Neural cell (in vitro differentiated cells): ENCODE data around the gene ATF6B. TPM values are rescaled to one million over a fixed set of nuclear protein-coding genes. Genes with fewer than 3 reads are reported as not detected.

Experiments
- H2AFZ ChIP-seq: fragments of 200-600, 300-800 bp; sonication (generic), shearing (Covaris generic); 2 replicates; pipeline ENCODE4 v1.6.0; 2014; ENCODE audit warnings: low read depth, mild to moderate bottlenecking, antibody characterized with exemption, low read length, moderate library complexity
- H3F3A ChIP-seq: fragments of 200-600 bp; shearing (Covaris generic); 2 replicates; pipeline ENCODE4 v1.6.1; 2016; ENCODE audit warnings: mild to moderate bottlenecking, moderate library complexity, mixed read lengths, antibody characterized with exemption, low read length; ENCODE audit not compliant: insufficient read depth, poor library complexity, severe bottlenecking
- H3K27ac ChIP-seq: fragments of 200-600, 300-800 bp; sonication (generic), shearing (Covaris generic); 2 replicates; pipeline ENCODE4 v1.5.1; 2014; ENCODE audit warnings: mild to moderate bottlenecking, low read length, moderate library complexity
- H3K27me3 ChIP-seq: fragments of 300-800, 200-600 bp; sonication (generic), shearing (Covaris generic); 2 replicates; pipeline ENCODE4 v1.6.0; 2014; ENCODE audit warnings: mild to moderate bottlenecking, low read depth, low read length, moderate library complexity; ENCODE audit not compliant: insufficient read depth
- H3K36me3 ChIP-seq: fragments of 300-800, 200-600 bp; sonication (generic), shearing (Covaris generic); 2 replicates; pipeline ENCODE4 v1.5.1; 2014; ENCODE audit warnings: mild to moderate bottlenecking, antibody characterized with exemption, low read length, moderate library complexity; ENCODE audit not compliant: insufficient read depth
- H3K4me2 ChIP-seq: fragments of 300-800, 200-600 bp; sonication (generic), shearing (Covaris generic); 2 replicates; pipeline ENCODE4 v1.6.0; 2014; ENCODE audit warnings: mild to moderate bottlenecking, low read length
- H3K4me3 ChIP-seq: fragments of 300-800, 200-600 bp; sonication (generic), shearing (Covaris generic); 2 replicates; pipeline ENCODE4 v1.5.1; 2014; ENCODE audit warnings: mild to moderate bottlenecking, low read length, moderate library complexity
- H3K79me2 ChIP-seq: fragments of 200-600 bp; shearing (Covaris generic); replicated peaks from 2 replicates; pipeline ENCODE4 v1.6.0; 2014; ENCODE audit warnings: mild to moderate bottlenecking, low read length, moderate library complexity; ENCODE audit not compliant: insufficient read depth
- H3K9ac ChIP-seq: fragments of 300-800, 200-600 bp; sonication (generic), shearing (Covaris generic); 2 replicates; pipeline ENCODE4 v1.6.1; 2016; ENCODE audit warnings: mild to moderate bottlenecking, low read length, mixed read lengths
- H3K9me2 ChIP-seq: fragments of 200-600 bp; shearing (Covaris generic); 2 replicates; pipeline ENCODE4 v1.6.1; 2016; ENCODE audit warnings: mild to moderate bottlenecking, low read length, mixed read lengths; ENCODE audit not compliant: insufficient read depth
- H3K9me3 ChIP-seq: fragments of 200-600, 300-800 bp; sonication (generic), shearing (Covaris generic); 2 replicates; pipeline ENCODE4 v1.6.1; 2016; ENCODE audit warnings: mild to moderate bottlenecking, mixed run types, low read length, moderate library complexity, mixed read lengths
- H4K20me1 ChIP-seq: fragments of 200-600 bp; shearing (Covaris generic); 2 replicates; pipeline ENCODE4 v1.6.1; 2016; ENCODE audit warnings: mild to moderate bottlenecking, mixed run types; ENCODE audit not compliant: insufficient read depth
- EP300 ChIP-seq: fragments of 450-650 bp; conservative IDR thresholded peaks from 2 replicates; pipeline ENCODE4 v1.6.1; 2014; ENCODE audit warnings: antibody characterized with exemption, mild to moderate bottlenecking, moderate library complexity; ENCODE audit not compliant: poor library complexity, severe bottlenecking
- EZH2 ChIP-seq: fragments of 200-600, 300-800 bp; shearing (Covaris generic), sonication (generic); IDR thresholded peaks from 2 replicates; pipeline ENCODE4 v1.6.1; 2014; ENCODE audit warnings: antibody characterized with exemption, low read length, borderline replicate concordance, mild to moderate bottlenecking; ENCODE audit not compliant: insufficient read depth, poor library complexity, severe bottlenecking
- MXI1 ChIP-seq: fragments of 450-650 bp; conservative IDR thresholded peaks from 2 replicates; pipeline ENCODE4 v1.6.1; 2014; ENCODE audit warnings: antibody characterized with exemption, mild to moderate bottlenecking; ENCODE audit not compliant: poor library complexity, severe bottlenecking
- POLR2AphosphoS5 ChIP-seq: IDR thresholded peaks from 2 replicates; pipeline ENCODE4 v1.6.1; 2012
- RAD21 ChIP-seq: fragments of 450-650 bp; conservative IDR thresholded peaks from 2 replicates; pipeline ENCODE4 v1.6.1; 2014; ENCODE audit warnings: antibody characterized with exemption, mild to moderate bottlenecking, moderate library complexity
- SMC3 ChIP-seq: fragments of 450-650 bp; conservative IDR thresholded peaks from 2 replicates; pipeline ENCODE4 v1.6.1; 2014; ENCODE audit warnings: antibody characterized with exemption, mild to moderate bottlenecking, moderate library complexity; ENCODE audit not compliant: poor library complexity
- TAF1 ChIP-seq: IDR thresholded peaks from 2 replicates; pipeline ENCODE4 v1.6.1; 2012; ENCODE audit warnings: low read depth
- polyA plus RNA-seq: library from polyadenylated mRNA; depleted of rRNA; stranded (reverse); fragments of >200 nt; gene quantifications from 2 replicates; pipeline ENCODE4 v1.2.3, GENCODE V29; 2014
- TF ChIP-seq, protein P1 (sequence below): IDR thresholded peaks from 2 replicates; pipeline ENCODE4 v1.6.1; 2012; ENCODE audit warnings: borderline replicate concordance
- TF ChIP-seq, protein P2 (sequence below): fragments of 450-650 bp; IDR thresholded peaks from 2 replicates; pipeline ENCODE4 v1.5.1; 2014; ENCODE audit warnings: antibody characterized with exemption, mild to moderate bottlenecking, moderate library complexity; ENCODE audit not compliant: poor library complexity, severe bottlenecking

The ATF6B gene
- polyA plus RNA-seq, 1 donor from 2014 or later = 44.3 TPM

DNA sequence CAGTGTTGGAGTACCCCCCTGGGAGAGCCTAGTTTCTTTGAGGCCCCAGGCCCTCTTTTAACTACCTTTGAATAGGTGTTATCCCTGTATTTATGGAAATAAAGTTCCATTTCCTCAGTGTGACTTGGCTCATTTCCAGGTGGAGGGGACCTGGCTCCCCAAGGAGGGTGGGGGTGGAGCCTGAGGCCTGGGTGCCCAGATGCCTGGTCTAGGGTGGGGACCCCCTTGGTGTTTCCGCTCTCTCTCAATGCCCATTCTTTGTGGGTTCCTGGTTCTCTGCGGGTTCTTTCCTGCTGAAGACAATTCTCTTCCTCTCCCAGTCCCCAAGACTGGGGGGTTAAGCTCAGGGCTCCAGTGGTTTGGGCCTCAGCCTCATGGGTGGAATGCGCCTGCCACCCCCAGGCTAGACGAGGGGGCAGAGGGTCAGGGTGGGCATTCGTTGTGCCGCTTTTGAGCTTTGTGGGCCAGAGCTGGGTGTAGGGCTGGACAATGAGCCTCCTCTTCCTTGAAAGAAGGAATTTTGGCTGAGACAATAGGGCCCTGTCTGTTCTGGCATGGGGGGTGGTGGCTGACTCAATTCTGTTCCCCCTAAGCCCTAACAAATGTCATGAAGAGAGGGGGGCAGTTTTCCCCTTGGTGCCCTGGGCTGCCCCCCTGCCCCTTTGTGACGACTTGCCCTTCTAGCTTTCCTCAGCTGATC lies 35.7 kb upstream of the ATF6B start:
- Histone ChIP-seq H3K9me3 (no peaks in the 10 kb centered on the region), H4K20me1 (no peaks in the 10 kb centered on the region), H3K79me2 (no peaks in the 10 kb centered on the region), H3K27me3 (no peaks in the 10 kb centered on the region), H3K9ac (no peak overlapping the region), H3K36me3 (no peaks in the 10 kb centered on the region), H3K4me3 (no peak overlapping the region), H3F3A (no peaks in the 10 kb centered on the region), H2AFZ (no peak overlapping the region), H3K9me2 (no peaks in the 10 kb centered on the region), H3K27ac (no peak overlapping the region), H3K4me2 (no peak overlapping the region)
- TF ChIP-seq, protein P1, sequence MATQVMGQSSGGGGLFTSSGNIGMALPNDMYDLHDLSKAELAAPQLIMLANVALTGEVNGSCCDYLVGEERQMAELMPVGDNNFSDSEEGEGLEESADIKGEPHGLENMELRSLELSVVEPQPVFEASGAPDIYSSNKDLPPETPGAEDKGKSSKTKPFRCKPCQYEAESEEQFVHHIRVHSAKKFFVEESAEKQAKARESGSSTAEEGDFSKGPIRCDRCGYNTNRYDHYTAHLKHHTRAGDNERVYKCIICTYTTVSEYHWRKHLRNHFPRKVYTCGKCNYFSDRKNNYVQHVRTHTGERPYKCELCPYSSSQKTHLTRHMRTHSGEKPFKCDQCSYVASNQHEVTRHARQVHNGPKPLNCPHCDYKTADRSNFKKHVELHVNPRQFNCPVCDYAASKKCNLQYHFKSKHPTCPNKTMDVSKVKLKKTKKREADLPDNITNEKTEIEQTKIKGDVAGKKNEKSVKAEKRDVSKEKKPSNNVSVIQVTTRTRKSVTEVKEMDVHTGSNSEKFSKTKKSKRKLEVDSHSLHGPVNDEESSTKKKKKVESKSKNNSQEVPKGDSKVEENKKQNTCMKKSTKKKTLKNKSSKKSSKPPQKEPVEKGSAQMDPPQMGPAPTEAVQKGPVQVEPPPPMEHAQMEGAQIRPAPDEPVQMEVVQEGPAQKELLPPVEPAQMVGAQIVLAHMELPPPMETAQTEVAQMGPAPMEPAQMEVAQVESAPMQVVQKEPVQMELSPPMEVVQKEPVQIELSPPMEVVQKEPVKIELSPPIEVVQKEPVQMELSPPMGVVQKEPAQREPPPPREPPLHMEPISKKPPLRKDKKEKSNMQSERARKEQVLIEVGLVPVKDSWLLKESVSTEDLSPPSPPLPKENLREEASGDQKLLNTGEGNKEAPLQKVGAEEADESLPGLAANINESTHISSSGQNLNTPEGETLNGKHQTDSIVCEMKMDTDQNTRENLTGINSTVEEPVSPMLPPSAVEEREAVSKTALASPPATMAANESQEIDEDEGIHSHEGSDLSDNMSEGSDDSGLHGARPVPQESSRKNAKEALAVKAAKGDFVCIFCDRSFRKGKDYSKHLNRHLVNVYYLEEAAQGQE = no peak
- peak; percentile 10 for TF ChIP-seq POLR2AphosphoS5

DNA sequence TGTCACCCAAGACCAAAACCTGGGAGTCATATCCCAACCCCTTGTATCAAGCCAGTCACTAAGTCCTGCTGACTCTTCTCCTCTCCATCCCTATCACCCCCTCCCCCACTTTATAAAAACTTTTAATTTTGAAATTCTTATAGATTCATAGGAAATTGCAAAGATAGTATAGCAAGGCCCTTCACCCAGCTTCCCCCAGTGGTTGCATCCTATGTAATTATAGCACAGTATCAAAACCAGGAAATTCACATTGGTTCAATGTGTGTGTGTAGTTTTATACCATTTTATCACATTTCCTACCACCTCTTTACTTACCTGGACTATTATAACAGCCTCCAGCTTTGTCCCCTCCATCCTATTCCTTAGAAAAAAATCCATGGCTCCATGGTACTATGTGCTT lies 30.0 kb upstream of the ATF6B start:
- Histone ChIP-seq H3K36me3 (no peaks in the 10 kb centered on the region), H4K20me1 (no peaks in the 10 kb centered on the region), H3K9ac (no peak overlapping the region), H3F3A (no peaks in the 10 kb centered on the region), H3K9me3 (no peaks in the 10 kb centered on the region), H2AFZ (no peak overlapping the region), H3K79me2 (peaks cover 9% of the 10 kb centered on the region), H3K27me3 (no peaks in the 10 kb centered on the region), H3K27ac (no peak overlapping the region), H3K4me2 (no peak overlapping the region), H3K4me3 (no peak overlapping the region), H3K9me2 (no peaks in the 10 kb centered on the region)
- TF ChIP-seq, protein P1 = no peak
- TF ChIP-seq TAF1 (no peak), MXI1 (no peak), EZH2 (no peak), POLR2AphosphoS5 (no peak), RAD21 (no peak), EP300 (no peak), SMC3 (no peak)
- TF ChIP-seq, protein P2, sequence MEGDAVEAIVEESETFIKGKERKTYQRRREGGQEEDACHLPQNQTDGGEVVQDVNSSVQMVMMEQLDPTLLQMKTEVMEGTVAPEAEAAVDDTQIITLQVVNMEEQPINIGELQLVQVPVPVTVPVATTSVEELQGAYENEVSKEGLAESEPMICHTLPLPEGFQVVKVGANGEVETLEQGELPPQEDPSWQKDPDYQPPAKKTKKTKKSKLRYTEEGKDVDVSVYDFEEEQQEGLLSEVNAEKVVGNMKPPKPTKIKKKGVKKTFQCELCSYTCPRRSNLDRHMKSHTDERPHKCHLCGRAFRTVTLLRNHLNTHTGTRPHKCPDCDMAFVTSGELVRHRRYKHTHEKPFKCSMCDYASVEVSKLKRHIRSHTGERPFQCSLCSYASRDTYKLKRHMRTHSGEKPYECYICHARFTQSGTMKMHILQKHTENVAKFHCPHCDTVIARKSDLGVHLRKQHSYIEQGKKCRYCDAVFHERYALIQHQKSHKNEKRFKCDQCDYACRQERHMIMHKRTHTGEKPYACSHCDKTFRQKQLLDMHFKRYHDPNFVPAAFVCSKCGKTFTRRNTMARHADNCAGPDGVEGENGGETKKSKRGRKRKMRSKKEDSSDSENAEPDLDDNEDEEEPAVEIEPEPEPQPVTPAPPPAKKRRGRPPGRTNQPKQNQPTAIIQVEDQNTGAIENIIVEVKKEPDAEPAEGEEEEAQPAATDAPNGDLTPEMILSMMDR = no peak
